ENCODE results near the gene FKRP.

- TF ChIP-seq ZFX (IDR thresholded peaks at IDR 0.05): no peak
- no peak for TF ChIP-seq CTCF (conservative IDR thresholded peaks at IDR 0.05)
Measured at GRCh38 chr19:46717716-46718143, 28.1 kb upstream of the FKRP start.
